Measurements from ENCODE around the gene FDXR. TPM values are rescaled to one million over a fixed set of nuclear protein-coding genes. Genes with fewer than 3 reads are reported as not detected.
"Not testable (repeated sequence)": the region's sequence is repeated elsewhere in the genome, so short reads cannot be mapped to it uniquely, and the experiment has no call there.

The FDXR gene, protein sequence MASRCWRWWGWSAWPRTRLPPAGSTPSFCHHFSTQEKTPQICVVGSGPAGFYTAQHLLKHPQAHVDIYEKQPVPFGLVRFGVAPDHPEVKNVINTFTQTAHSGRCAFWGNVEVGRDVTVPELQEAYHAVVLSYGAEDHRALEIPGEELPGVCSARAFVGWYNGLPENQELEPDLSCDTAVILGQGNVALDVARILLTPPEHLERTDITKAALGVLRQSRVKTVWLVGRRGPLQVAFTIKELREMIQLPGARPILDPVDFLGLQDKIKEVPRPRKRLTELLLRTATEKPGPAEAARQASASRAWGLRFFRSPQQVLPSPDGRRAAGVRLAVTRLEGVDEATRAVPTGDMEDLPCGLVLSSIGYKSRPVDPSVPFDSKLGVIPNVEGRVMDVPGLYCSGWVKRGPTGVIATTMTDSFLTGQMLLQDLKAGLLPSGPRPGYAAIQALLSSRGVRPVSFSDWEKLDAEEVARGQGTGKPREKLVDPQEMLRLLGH
- total RNA-seq: 6.3 TPM

- ATAC-seq: no peak
- DNase-seq (ENCODE audit: low spot score): no peak
- intact Hi-C loops (cut with DNase I): no loop called here
These were observed at the start of gene FDXR for GRCh38 chr17:74872313-74873036. TSS of gene FDXR (minus strand) at chr17:74872994. CDS start at chr17:74872944, 50 bp downstream.

DNA sequence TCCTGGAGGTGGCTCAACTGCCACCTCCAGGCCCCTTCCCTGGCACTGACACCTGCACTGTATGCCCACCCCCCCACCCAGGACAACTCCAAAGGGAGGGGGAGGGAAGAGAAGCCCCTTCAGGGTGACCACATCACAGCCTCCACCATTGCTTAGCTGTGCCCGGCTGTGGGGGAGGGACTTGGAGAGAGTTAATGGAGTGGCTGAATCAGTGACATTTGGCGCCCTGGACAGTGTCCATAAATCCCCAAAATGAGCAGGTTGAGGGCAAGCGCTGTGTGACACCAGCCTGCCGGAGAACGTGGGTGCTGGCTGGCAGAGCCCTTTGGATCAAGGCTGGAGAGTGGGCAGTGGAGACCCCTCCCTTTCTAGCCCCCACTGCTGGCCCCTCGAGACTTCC, 49.4 kb upstream of the FDXR start:
- intact Hi-C loops (cut with DNase I): no loop called here

GRCh38 chr17:74921769-74922168, 49.0 kb upstream of the FDXR start:
- intact Hi-C loops (cut with DNase I): no loop called here
- ATAC-seq: no peak
- DNase-seq (ENCODE audit: low spot score): no peak

More for the DNA sequence above, 49.4 kb upstream of the FDXR start:
- no peak for ATAC-seq
- DNase-seq (ENCODE audit: low spot score): no peak

DNA sequence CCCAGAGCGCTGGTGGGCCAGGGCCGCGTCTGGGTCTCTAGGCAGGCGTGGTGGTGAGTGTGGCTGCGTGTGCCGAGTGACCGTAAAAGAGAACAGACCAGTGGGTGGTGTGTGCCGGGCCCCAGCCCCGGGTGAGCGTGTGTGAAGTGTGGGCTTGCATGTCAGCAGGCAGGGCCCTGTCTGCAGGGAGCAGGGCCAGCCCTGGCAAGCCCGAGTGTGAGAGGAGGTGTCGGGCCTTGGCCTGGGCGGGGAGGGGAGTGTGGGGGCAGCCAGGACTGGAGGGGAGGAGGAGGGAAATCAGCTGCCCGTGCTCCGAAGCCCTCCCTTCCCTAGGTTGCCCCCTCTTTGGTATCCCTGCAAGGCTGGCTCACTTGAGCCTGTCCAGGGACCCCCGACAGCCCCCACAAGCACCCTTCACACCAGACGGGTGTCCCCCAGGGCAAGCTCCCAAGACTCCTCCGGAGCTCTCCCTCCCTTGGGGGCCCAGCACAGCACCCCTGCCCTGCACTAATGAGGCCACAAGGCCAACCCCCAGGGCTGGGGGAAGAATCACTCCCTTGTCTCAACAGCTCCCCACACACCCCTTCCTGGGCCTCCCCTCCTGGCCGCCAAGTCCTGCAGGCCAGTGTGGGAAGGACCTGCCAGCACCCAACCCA, 48.4 kb upstream of the FDXR start:
- ATAC-seq (no peak), DNase-seq (ENCODE audit: low spot score) (no peak)
- intact Hi-C loops (cut with DNase I): no loop called here

- ATAC-seq (no peak), DNase-seq (ENCODE audit: low spot score) (no peak)
- intact Hi-C loops (cut with DNase I): no loop called here
These were observed 47.8 kb upstream of the FDXR start for GRCh38 chr17:74920642-74921025.

- no peak for DNase-seq (ENCODE audit: low spot score)
- no peak for ATAC-seq
- intact Hi-C loops (cut with DNase I): no loop called here
These were observed 47.5 kb upstream of the FDXR start for GRCh38 chr17:74920306-74920620.

GRCh38 chr17:74919440-74920305, 46.9 kb upstream of the FDXR start:
- DNase-seq (ENCODE audit: low spot score): no peak
- intact Hi-C loops (cut with DNase I): loop anchor here (10.0 kb wide), 1 partner anchor 1115 kb away; no protein-coding TSS in a partner anchor
- ATAC-seq: no peak

GRCh38 chr17:74918906-74919305, 46.1 kb upstream of the FDXR start:
- DNase-seq (ENCODE audit: low spot score): no peak
- intact Hi-C loops (cut with DNase I): loop anchor here (10.0 kb wide), 1 partner anchor 1116 kb away; no protein-coding TSS in a partner anchor
- no peak for ATAC-seq

DNA sequence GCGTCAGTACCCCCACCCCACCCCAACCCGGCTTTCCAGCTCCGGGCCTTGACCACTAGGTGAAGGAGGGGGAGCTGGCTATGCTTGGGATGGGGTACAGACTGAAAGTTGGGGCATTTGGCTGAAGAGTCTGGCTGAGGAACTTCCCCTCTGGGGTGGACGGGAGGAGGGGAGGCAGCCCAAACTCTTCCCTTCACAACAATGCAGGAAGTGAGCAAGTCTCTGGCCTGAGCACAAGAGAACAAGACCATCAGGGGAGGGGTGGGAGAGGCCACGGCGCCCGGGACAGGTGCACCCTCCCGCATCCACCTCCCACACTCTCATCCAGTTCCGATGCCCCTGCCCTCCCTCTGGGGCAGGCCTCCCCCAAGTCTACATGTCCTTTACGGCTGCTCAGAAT, 44.6 kb upstream of the FDXR start:
- no peak for DNase-seq (ENCODE audit: low spot score)
- intact Hi-C loops (cut with DNase I): loop anchor here (10.0 kb wide), 1 partner anchor 1117 kb away; no protein-coding TSS in a partner anchor
- no peak for ATAC-seq

DNA sequence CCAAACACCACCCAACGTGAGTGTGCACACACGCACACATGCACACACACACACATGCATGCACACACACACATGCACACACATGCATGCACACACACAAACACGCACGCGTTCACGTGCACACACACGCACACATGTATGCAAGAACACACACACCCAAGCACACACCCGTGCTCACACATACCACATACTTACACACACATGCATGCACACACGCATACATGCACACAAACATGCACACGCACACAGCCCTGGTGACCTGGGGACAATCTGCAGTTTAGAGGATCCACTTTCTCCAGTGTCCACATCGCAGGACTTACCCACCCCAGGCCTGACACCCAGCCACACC, 44.0 kb upstream of the FDXR start:
- intact Hi-C loops (cut with DNase I): loop anchor here (10.0 kb wide), 1 partner anchor 1118 kb away; no protein-coding TSS in a partner anchor
- ATAC-seq: no peak
- no peak for DNase-seq (ENCODE audit: low spot score)

GRCh38 chr17:74916136-74916850, 43.5 kb upstream of the FDXR start:
- DNase-seq (ENCODE audit: low spot score): no peak
- intact Hi-C loops (cut with DNase I): loop anchor here (10.0 kb wide), 1 partner anchor 1119 kb away; no protein-coding TSS in a partner anchor
- no peak for ATAC-seq

- not testable (repeated sequence) for DNase-seq (ENCODE audit: low spot score); ATAC-seq
- intact Hi-C loops (cut with DNase I): loop anchor here (10.0 kb wide), 1 partner anchor 1123 kb away; no protein-coding TSS in a partner anchor
These were observed 38.6 kb upstream of the FDXR start for GRCh38 chr17:74911423-74911822.

- DNase-seq (ENCODE audit: low spot score); ATAC-seq; intact Hi-C loops (cut with DNase I): not testable (repeated sequence)
These were observed 36.3 kb upstream of the FDXR start for GRCh38 chr17:74909097-74909496.

DNA sequence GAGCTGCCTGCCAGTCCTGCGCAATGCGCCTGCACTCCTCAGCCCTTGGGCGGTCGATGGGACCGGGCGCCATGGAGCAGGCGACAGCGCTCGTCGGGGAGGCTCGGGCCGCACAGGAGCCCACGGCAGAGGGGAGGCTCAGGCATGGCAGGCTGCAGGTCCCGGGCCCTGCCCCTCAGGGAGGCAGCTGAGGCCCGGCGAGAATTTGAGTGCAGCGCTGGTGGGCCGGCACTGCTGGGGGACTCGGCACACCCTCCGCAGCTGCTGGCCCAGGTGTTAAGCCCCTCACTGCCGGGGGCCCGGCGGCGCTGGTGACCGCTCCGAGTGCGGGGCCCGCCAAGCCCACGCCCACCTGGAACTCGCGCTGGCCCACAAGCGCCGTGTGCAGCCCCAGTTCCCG, 34.2 kb upstream of the FDXR start:
- ATAC-seq (no peak), DNase-seq (ENCODE audit: low spot score) (no peak)
- intact Hi-C loops (cut with DNase I): no loop called here

GRCh38 chr17:74906214-74906793, 33.5 kb upstream of the FDXR start:
- intact Hi-C loops (cut with DNase I); ATAC-seq: not testable (repeated sequence)

GRCh38 chr17:74904687-74905409, 32.1 kb upstream of the FDXR start:
- ATAC-seq (no peak), DNase-seq (ENCODE audit: low spot score) (no peak)
- intact Hi-C loops (cut with DNase I): no loop called here

More at GRCh38 chr17:74906214-74906793, 33.5 kb upstream of the FDXR start:
- DNase-seq (ENCODE audit: low spot score): not testable (repeated sequence)

DNA sequence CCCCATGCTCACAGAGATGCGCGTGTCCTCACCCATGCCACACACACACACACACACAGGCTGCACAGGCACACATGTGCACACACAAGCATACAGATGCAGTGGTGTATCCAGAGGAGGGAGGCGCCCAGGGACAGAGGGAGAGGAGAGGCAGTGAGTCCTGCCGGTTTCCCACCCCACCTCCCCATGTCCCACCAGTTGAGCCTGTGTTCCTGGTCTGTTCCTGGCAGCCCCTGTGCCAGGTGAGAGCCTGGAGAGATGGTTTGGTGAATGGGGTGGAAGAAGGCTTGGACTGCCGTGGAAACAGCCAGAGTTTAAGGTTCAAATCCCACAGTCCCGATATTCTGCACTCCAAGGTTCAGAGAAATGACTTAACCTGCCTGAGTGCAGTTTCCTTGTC, 30.9 kb upstream of the FDXR start:
- DNase-seq (ENCODE audit: low spot score) (no peak), ATAC-seq (no peak)
- intact Hi-C loops (cut with DNase I): no loop called here
